ENCODE data around the gene ANXA4.

DNA sequence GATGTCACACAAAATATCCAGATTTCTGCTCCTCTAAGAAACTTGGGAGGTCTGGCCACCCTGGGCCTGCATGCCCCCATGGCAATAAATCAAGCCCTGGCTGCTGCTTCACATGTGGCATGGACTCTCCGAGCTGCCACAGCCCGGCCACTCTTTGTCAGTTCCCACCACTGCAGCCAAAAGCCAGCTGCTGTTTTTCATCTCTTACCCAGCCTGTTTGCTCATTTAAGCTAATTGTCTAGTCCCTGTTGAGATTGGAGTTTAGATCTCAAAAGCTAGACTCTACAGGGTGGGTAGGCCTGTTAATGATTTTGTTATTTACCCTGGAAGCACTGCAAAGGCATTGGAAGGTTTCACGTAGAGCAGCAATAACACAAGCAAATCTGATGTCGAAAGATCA is 20.9 kb upstream of the ANXA4 start:
- TF ChIP-seq CTCF (IDR thresholded peaks at IDR 0.05), result no peak
- no peak for TF ChIP-seq EZH2phosphoT487 (IDR thresholded peaks at IDR 0.05)
- no peak for TF ChIP-seq EZH2 (IDR thresholded peaks at IDR 0.05)
